Stimulated activated CD8-positive, alpha-beta memory T cell treated with anti-CD3 and anti-CD28 coated beads, Interleukin-15, amount 100 ng/mL, for 4 hours (primary cell): Measurements from ENCODE around the gene SPINT2.

ENCODE experiments used
- DNase-seq, 2 donors: peaks; one replicate each; pipeline ENCODE4 v3.0.0-alpha.2; 2020; ENCODE audit warnings: low read depth in 2 of 2

Gene SPINT2

DNA sequence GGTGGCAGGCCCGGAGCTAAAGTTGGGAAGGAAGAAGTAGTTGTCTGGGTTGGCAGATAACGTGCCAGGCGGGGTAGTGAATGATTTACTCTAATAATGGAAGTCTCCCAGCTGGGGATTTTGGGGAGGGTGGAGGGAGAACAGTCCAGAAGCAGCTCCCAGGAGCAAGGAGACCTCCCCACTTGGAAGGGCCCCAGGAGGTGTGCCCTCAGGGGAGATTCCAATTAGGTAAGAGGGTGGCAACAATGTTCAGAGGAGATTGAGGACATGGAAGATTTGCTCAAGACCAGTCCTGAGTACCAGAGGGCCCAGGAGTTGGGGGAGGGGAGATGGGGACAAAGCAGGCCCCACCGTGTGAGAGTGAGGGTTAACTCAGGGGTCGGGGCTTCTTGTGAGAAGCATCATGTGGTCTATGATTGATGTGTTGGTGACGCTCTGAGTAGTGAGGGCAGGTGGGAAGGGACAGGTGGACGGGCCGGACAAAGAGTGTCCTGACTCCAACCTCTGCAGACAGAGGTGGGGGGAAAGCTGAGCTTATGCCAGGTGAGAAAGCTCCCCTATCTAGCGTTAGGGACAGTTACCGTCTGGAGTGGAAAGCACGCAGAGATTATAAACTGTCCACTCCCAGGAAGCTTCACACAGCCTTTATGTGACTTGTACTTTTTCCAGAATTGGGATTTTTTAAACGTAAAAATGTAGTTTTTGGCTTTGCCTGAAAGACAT is 3.5 kb downstream of the SPINT2 start:
- DNase-seq = no peak

DNA sequence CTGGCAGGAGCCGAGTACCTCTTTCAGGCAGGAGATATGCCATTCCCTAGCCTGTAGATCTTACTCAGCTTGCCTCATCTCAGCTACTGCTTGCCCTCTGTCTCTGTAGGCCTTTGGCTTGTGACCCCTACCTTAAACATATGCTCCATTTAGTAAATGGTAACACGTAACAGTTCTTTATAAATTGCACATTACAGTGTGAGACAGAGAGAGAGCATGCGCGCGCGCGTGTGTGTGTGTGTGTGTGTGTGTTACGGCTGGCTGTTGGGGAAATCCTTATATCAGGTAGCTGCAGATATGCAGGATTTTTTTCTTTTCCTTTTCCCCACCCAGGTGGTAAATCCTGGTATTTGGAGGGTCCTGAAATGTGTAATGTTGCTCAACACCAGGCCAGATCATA is 4.2 kb downstream of the SPINT2 start:
- DNase-seq = no peak

DNA sequence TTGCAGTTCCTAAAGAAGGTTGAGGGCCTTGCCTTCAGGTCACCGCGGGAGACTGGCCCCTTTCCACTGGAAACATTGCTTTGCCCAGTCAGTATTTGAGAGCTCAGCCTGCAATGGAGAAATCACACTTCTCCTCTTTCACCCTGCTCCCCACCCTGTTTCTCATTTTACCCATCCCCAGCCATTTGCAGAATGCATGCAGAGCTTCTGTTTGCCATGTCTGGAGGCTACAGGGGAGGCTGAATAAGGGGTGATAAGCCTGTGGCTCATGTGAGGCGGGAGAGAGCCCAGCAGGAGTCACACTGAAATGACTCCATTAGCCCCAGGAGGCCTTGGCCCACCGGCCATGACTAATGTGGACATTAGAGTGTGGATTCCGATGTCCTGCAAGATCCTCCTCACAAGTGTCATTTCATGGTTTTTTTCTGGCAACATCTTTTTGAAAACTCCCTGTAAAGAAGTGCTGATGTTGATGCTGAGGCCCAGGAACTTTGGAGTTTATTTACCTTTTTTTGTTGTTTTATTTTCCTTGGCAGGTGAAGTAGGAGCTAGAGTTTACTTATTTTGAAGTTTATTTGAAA is 6.3 kb downstream of the SPINT2 start:
- no peak for DNase-seq

DNA sequence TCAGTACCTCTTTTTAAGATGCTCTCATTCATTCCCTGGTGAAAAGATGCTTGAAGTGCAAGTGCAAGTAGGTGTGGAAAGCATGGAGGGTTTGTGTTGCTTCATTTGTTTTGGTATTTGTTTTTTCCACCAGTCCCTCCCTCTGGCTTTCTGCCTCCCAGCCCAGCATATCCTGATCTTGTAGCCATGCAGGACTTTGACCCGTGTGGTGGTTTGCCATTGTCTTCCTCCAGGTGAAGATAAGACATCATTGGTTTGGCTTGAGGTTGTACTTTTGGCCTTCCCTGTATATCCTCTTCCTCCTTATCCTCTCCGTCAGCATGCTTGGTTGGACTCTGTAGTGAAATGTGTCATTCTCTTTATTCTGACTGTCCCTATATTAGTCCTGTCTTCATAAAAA is 9.1 kb downstream of the SPINT2 start:
- DNase-seq = no peak

DNA sequence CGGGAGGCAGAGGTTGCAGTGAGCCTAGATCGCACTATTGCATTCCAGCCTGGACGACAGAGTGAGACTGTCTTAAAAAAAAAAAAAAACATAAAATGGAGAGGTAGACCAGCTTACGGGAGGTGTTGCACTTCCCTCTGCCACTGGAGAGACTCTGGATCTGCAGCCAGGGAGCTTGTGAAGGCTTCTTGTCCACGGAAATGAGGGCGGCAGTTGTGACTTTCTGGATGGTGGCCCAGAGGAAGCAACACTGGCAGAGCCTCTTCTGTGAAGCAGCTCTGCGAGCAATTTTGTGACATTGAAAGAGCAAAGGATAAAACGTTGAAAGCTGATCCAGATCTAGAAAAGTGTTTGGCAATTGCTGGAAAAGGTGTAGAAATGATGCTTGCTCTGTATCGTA is 10.4 kb downstream of the SPINT2 start:
- DNase-seq = no peak

DNA sequence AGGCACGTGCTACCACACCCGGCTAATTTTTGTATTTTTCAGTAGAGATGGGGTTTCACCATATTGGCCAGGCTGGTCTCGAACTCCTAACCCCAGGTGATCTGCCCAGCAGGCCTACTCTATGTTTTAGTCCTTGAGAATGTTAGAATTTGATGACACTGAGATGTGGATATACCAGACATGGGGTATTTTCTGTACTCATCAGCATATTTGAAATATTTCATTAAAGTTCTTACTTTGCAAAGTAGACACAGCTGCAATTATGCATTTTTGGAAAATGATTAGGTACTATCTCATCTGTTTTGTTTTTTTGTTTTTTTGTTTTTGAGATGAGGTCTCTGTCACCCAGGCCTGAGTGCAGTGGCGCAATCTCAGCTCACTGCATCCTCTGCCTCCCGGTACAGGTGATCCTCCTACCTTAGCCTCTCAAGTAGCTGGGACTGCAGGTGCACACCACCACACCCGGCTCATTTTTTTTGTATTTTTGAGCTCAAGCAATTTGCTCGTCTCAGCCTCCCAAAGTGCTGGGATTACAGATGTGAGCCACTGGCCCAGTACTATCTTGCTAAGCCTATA is 12.7 kb downstream of the SPINT2 start:
- no peak for DNase-seq

DNA sequence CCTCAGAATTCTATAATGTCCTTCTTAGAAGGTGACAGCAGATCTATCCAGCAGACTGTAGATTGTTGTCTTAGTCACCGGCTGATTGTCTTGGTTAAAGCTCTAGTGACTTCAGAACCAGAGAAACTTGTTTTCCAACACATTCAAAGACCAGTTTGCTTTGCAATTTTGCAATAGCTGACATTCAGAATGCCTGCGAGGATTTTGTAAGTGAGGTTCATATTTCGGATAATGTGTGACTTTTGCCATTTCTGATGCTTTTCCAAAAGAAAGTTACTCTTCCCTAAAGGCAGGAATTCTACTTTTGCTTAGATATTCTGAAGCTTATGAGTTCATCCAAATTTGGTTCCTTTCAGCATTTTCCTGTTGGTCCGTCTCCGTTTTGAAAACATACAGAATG is 13.2 kb downstream of the SPINT2 start:
- no peak for DNase-seq

DNA sequence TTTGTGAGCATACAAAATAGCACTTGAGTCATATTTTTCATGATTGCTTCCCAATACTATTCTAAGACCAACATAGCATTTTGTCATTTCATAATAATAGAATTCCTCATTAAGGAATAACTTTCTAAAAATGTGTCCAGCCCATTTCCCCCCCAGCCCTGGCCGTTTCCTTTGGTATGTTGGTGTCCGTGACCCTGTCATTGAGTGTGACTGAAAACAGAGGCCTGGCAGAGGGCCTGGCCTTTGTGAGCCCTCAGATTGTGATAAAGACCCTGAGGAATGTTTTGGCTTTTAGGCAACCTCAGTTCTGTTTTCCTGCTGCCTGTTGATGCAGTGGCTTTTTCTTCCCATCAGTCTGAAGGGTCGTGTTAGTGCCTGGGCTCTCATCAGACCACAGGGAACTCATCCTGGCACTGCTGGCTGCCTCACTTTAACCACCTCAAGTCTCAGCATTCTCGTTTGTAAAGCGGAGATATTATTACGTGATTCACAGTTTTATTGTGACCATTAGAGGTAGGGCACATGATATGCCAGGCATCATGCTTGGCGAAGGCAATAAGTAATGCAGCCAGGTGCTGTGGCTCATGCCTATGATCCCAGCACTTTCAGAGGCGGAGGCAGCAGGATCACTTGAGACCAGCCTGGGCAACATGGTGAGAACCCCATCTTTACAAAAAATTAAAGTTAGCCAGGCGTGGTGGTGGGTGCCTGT is 13.8 kb downstream of the SPINT2 start:
- no peak for DNase-seq

DNA sequence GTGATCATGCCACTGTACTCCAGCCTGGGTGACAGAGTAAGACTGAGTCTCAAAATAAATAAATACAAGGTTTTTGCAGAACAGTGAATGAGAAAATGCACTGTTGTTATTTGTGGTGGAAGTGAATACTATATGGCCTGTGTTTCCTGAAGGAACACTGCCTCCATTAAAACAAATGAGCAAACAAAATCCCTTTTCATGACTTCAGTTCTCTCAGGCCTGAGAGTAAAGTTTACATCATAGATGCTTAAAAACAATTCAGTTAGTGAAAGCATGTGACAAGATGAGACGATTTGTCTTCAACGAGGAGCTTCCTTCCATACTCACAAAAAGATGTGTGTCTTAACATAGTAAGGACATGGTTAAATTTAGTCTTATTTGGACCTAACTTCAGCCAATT is 14.4 kb downstream of the SPINT2 start:
- no peak for DNase-seq

DNA sequence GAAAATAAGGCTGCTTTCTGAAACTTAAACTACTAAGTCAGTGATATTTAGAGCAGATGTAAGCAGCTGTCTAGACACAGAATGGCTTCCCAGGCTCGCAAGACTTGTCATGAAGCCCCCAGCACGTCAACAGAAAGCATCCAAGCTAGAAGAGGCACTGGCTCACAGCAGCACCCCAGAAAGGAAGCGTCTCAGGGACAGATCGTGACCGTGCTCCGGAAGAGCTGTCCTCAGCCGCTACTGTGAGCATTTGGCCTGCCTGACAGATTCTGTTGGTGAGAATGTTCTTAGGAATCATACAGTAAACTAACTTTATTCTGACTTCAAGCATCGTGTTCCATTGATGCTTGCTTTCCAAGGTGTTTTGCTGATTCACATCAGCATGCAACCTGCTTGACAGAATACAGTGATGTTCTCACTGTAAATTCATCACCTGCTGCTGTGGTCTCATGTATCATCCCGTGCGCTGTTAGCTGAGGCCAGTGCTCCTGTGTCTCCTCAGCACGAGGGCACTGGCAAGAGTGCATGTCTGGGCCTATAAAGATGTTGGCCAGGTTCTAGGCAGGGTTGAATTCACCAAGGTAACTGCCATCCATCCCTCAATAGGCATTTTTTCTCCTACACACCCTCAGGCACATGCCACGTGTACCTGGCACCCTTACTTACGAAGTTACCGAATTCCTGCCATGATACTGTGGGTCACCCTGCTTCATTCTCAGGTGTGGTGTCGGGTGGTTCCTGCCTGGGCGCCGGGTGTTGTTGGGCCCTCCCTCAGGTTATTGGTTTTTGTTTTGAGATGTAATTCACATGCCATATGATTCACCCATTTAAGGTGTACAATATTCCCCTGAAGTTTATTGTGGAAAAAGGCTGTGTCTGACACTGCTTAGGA is 15.9 kb downstream of the SPINT2 start:
- DNase-seq = no peak

DNA sequence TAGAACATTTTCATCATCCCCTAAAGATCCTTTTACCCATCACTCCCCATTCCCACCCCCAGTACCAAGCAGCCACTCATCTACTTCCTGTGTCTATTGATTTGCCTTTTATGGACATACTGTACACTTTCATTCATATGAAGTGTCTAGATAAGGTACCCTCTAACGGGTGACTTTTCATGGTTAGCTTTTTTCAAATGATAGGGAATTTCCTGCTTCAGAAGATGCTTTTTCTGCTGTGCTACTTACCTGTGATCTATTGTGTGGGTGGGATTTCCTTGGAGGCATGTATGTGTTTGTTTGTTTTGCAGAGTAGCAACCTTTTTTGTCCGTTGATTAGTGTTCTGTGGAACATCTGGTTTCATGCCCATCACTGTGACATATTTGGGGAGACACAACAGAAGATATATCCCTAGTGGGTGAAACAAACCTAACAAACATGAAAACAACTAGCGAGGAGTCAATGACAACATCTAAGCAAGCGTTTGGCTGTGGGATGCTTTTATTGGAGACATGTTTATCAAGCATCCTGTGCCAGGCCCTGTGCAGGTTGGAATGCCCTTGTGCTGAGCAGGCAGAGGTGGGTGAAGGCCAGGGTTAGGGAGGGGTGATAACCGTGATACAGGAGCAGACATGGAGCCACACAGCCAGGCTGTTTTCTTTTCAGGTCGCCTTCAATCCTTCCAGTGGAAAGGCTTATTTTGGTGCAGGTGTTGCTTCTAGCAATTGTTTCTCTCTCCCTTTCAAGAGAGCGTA is 17.6 kb downstream of the SPINT2 start:
- no peak for DNase-seq

DNA sequence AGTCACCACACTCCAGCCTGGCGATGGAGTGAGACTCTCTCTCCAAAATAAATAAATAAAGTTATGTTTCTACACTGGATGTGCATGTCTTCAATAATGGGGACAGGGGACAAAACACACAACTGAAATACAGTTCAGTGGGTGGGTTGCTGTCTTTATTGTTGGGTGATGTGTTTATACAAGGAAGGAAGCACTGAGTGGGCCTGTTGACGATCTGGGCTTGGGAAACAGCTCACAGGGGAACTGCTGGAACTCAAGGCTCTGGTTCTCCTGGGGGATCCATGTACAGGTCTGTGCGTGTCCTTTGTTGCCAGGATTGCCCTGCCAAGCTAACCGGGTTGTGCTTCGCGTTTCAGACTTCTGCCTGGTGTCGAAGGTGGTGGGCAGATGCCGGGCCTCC is 18.9 kb downstream of the SPINT2 start:
- no peak for DNase-seq

DNA sequence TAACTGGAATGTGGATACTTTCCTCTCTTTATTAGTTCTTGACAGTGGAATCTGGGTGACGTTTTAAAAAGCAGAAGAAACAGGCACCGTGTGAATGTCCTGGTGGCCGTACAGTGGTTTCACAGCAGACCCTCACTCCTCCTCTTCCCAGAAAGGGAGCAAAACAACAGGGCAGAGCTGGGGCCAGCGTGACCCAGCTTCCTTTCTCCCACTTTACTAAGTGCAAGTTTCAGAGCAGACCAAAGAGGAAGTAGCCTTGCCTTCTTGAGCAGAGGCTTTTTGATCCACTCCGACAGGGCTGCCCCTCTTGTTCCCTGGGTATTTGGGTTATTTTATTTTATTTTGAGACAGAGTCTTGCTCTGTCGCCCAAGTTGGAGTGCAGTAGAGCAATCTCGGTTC is 20.0 kb downstream of the SPINT2 start:
- DNase-seq = no peak

DNA sequence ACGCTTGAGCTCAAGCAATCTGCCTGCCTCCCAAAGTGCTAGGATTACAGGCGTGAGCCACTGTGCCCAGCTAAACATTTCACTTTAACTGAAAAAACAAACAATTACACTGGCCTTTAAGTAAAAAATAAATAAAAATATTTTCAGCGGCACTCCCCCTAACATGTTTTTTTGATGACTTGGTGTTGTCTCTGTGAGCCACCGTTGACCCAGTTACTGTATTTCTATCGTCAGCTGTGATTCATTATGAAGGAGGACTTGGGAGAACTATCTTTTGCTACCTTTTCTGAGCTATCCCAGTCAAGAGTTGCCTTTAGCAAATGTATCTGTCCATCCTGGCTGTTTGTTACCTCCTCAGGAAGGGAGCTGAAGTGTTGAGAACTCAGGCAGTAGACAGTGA is 21.2 kb downstream of the SPINT2 start:
- DNase-seq = no peak

DNA sequence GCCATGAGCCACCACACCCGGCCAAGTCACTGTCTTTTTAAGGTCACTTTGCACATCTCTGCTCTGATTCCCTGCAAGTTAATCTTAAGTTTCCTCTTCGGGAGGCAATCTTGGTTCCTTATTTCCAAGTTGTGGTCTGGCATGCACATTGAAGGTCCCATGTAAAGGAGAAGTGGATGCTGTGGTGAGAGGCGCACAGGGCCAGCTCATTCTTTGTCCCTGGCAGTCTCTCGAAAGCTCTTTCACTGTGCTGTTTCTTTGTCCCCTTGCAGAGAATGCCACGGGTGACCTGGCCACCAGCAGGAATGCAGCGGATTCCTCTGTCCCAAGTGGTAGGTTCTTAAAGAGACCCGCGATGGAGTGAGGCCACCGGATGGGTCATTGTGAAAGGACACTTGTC is 23.2 kb downstream of the SPINT2 start:
- no peak for DNase-seq

DNA sequence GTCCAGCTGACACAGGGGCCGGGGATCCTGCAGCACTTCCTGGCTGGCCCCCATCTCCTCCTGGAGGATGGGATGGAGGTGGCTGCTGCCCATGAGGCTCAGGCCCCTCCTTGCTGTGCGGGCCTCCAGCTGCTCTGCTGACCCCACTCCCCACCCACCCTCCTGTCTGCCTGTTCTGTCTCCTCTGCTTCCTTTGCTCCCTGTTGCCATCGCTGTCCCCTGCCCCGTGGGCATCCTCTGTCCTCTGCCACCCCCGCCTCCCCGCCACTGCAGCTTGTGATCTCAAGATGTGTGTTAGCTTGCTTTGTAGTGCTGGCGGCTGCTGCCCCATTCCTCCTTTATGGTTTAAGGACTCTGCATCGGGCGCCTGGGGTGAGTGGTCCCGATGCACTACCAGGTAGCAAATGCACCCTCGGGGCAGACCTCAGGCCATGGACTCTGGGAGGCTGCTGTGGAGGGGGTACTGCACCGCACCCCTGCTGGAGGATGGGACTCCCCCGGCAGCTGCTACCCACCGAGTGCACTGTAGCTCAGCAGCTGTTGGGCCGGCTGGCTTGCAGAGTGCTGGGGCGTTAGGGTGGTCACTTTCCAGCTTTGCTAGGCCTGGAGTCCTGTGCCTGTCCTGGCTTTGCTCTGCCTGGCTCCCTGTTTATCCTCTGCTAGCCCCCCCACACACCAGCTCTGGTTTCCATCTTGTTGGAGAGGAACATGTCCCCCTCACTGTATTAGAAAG is 23.9 kb downstream of the SPINT2 start:
- no peak for DNase-seq

DNA sequence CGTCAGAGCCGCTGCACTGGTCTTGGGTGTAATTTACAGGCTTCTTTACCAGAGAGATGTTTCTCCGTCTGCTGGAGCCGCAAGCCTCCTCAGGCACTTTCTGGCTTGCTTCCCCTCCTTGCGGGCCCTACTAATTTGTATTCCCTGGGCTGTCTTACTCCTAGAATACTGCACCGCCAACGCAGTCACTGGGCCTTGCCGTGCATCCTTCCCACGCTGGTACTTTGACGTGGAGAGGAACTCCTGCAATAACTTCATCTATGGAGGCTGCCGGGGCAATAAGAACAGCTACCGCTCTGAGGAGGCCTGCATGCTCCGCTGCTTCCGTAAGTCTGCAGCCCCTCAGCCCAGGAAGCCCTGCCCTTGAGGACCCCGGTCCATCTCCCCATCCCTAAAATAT is 25.6 kb downstream of the SPINT2 start:
- DNase-seq = no peak

DNA sequence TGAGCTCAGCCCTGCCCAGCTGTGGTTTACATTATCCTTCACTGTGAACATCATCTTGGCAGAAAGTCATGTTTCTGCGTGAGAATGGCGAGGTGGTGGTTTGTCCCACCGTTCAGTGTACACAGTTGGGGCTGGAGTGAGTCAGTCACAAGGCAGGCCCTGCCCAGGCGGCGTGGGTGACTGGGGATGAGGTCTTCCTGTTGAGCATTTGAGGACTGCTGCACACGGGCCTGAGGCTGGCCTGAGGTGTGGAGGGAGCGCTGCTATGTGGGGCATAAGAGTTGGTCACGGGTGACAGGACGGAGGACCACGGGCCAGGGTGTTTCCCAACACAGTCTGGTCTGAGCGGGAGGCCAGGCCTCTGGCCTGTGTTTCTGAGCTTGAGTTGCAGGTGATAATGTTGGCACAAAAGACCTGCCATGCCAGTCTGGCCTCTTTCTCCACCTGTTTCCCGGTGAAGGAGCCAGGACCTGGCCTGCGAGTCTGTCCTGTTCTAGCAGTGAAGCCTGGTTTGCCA is 26.3 kb downstream of the SPINT2 start:
- DNase-seq = no peak

DNA sequence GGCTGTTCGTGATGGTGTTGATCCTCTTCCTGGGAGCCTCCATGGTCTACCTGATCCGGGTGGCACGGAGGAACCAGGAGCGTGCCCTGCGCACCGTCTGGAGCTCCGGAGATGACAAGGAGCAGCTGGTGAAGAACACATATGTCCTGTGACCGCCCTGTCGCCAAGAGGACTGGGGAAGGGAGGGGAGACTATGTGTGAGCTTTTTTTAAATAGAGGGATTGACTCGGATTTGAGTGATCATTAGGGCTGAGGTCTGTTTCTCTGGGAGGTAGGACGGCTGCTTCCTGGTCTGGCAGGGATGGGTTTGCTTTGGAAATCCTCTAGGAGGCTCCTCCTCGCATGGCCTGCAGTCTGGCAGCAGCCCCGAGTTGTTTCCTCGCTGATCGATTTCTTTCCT is 27.5 kb downstream of the SPINT2 start:
- DNase-seq = no peak

DNA sequence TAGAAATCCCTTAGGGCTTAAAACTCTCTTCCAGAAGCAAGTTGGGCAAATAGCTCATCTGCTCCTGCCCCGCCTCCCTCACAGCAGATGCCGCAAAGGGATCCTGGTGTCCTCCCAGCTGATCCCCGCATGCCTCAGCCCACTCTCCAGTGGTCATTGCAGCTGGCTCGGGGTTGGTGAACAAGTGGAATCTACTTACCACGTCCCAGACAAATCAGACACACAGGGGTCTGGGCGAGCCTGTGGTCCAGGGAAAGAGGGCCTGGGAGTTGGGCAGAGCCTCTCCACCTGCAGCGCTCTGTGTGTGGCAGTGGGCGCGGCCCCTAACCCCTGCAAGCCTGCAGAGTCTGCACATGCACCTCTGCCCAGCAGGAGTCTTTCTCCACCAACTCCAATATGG is 28.9 kb downstream of the SPINT2 start:
- no peak for DNase-seq
